Upper lobe of right lung (tissue), 1 donor: ENCODE measurements around the gene SERGEF. TPM values are rescaled to one million over a fixed set of nuclear protein-coding genes. Genes with fewer than 3 reads are reported as not detected.

ENCODE experiments used
- ATAC-seq: fragments of 200-7000 bp; cut with Tn5 transposase; one replicate; pipeline ENCODE4 v1.9.1; 2020; ENCODE audit warnings: mild to moderate bottlenecking, moderate library complexity
- DNase-seq: peaks from one replicate; pipeline ENCODE4 v3.0.0-alpha.2; 2020
- H3K27ac ChIP-seq: fragments of 200-600 bp; one replicate; pipeline ENCODE4 v1.8.0; 2022
- H3K27me3 ChIP-seq: fragments of 200-600 bp; one replicate; pipeline ENCODE4 v1.8.0; 2022; ENCODE audit warnings: mild to moderate bottlenecking
- H3K36me3 ChIP-seq: fragments of 200-600 bp; one replicate; pipeline ENCODE4 v1.8.0; 2022
- H3K4me1 ChIP-seq: fragments of 200-600 bp; one replicate; pipeline ENCODE4 v1.8.0; 2022
- H3K4me3 ChIP-seq: fragments of 200-600 bp; one replicate; pipeline ENCODE4 v1.8.0; 2022; ENCODE audit warnings: mild to moderate bottlenecking
- H3K9me3 ChIP-seq: fragments of 200-600 bp; one replicate; pipeline ENCODE4 v1.8.0; 2022
- intact Hi-C: fragments of 100-400 bp; cut with DNase I; formaldehyde crosslinking; loops from one replicate; pipeline ENCODE4 v1.11.0; 2022
- total RNA-seq: library from RNA; stranded (reverse); fragmentation: NEBNext Ultra II Directional; extraction: Animal tissue kit (Norgen Biotek cat#: 25700); gene quantifications from one replicate; pipeline ENCODE4 v1.2.1, GENCODE V29; 2021
- TF ChIP-seq, protein P1 (sequence below): fragments of 200-600 bp; IDR thresholded peaks from one replicate; pipeline ENCODE4 v1.8.0; 2022; ENCODE audit warnings: antibody characterized with exemption
- donor health status: DM: no; HTN: yes; CAD: no; lungs with severe emphysema.

The SERGEF gene
- total RNA-seq, 1 donor from 2014 or later = 37.6 TPM

DNA sequence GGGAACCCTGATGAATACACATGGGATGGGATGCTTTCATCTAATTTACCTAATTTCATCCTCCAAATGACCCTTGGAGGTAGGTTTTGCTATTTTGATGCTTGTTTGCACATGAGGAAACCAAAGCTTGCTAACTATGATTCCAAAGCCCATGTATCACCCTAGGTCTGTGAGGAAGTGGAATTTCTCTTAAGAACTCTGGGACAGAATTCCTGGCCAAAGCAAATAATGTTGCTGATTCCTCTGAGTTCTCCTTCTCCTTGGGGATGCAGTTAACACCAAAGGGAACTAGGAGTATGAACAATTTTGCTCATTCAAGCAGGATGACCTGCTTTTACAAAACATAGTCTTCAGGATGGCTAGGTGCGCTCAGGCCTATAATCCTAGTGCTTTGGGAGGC lies 198.3 kb downstream of the SERGEF start:
- TF ChIP-seq, protein P1, sequence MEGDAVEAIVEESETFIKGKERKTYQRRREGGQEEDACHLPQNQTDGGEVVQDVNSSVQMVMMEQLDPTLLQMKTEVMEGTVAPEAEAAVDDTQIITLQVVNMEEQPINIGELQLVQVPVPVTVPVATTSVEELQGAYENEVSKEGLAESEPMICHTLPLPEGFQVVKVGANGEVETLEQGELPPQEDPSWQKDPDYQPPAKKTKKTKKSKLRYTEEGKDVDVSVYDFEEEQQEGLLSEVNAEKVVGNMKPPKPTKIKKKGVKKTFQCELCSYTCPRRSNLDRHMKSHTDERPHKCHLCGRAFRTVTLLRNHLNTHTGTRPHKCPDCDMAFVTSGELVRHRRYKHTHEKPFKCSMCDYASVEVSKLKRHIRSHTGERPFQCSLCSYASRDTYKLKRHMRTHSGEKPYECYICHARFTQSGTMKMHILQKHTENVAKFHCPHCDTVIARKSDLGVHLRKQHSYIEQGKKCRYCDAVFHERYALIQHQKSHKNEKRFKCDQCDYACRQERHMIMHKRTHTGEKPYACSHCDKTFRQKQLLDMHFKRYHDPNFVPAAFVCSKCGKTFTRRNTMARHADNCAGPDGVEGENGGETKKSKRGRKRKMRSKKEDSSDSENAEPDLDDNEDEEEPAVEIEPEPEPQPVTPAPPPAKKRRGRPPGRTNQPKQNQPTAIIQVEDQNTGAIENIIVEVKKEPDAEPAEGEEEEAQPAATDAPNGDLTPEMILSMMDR = no peak
- no peaks in the 10 kb centered on the region for H3K4me1 ChIP-seq
- no peak overlapping the region for H3K4me3 ChIP-seq
- intact Hi-C loops = no loop called here
- H3K36me3 ChIP-seq = no peaks in the 10 kb centered on the region
- H3K9me3 ChIP-seq = no peaks in the 10 kb centered on the region
- no peaks in the 10 kb centered on the region for H3K27me3 ChIP-seq
- DNase-seq (no peak), ATAC-seq (no peak)
- H3K27ac ChIP-seq = no peak overlapping the region

DNA sequence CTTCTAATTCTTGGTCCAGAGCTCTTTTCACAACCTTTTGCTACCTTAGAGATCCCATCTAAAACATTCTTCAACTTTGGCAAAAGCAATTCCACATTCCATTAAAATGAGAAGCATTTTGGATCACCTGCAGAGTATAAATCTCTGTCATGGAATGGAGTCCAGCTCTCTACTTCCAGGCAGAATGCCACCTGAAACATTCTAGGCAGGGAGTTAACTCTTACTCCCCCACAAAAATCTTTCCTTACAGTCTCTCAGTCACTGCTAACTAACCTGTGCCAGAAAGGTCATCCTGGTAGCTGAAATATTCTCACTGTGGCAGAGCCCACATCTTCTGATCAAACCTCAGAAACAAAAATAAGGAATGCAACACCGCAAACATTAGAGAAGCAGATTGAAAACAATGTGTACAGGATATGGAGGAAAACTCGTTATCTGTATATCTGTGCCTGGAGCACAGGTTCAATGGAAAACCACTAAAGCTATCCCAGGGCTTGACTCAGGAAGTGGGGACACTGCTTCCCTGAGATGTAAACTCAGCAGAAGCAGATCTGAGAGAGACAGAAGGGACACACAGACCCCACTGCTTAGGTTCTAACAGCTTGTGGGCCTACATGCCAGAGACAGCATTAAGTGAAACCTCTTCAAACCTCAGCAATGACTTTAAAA lies 199.3 kb downstream of the SERGEF start:
- Histone ChIP-seq H3K9me3 (no peaks in the 10 kb centered on the region), H3K4me1 (no peaks in the 10 kb centered on the region), H3K36me3 (no peaks in the 10 kb centered on the region), H3K27ac (no peak overlapping the region), H3K4me3 (no peak overlapping the region), H3K27me3 (no peaks in the 10 kb centered on the region)
- intact Hi-C loops = no loop called here
- ATAC-seq = no peak
- TF ChIP-seq, protein P1 = no peak
- no peak for DNase-seq

DNA sequence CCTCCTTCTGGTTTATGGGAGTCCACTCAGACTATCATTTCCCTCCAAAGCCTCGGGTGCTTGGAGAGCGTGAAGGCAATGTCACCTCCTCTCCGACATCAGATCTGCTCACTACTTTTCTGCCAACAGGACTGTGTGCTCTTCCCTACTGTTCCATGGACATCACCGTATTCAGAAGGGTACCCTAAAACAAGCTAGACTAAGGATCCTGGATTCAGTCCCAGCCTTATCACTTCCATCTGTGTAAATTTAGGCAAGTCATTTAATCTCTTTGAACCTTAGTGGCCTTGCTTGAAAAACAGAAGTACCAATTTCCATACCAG lies 200.0 kb downstream of the SERGEF start:
- TF ChIP-seq, protein P1 = no peak
- Histone ChIP-seq H3K36me3 (no peaks in the 10 kb centered on the region), H3K4me1 (no peaks in the 10 kb centered on the region), H3K4me3 (no peak overlapping the region), H3K27ac (no peak overlapping the region), H3K27me3 (no peaks in the 10 kb centered on the region), H3K9me3 (no peaks in the 10 kb centered on the region)
- intact Hi-C loops = no loop called here
- ATAC-seq (no peak), DNase-seq (no peak)

DNA sequence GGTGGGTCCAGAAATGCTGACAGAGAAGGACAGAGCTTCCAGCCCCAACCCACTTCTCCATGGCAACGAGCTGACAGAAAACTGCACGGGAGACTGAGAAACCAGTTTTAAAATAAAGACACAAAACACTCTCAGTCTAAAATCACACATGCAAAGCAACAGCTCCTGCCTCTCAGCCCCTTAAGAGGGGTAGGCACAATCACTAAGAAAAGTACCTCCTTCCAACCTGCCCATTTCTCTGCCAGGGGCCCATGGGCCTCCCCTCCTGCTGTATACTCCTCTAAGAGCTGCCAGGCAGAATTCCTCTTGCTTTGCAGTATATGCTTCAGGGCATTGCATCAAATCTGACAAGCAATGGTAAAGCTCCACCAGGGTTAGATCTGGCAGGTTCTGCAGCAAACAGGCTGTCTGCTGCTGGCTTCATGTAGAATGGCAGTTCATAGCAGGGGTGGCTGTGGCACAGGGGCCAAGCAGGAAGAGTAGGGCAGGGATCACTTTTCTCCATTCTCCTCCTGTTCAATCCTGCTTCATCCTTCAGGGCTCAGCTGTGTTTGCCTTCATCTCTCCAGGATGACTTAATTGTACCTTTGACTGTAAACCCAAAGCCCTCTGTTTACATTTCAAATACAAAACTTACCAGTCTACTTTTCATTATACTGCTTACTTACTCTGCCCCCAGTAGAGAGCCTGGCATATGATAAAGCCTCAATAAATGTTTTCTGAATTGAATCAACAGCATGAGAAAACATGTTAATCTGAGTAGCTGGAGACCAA lies 200.6 kb downstream of the SERGEF start:
- no peak overlapping the region for H3K27ac ChIP-seq
- H3K36me3 ChIP-seq = no peaks in the 10 kb centered on the region
- ATAC-seq (no peak), DNase-seq (no peak)
- H3K4me1 ChIP-seq = no peaks in the 10 kb centered on the region
- intact Hi-C loops = no loop called here
- H3K9me3 ChIP-seq = no peaks in the 10 kb centered on the region
- no peak overlapping the region for H3K4me3 ChIP-seq
- TF ChIP-seq, protein P1 = no peak
- H3K27me3 ChIP-seq = no peaks in the 10 kb centered on the region

DNA sequence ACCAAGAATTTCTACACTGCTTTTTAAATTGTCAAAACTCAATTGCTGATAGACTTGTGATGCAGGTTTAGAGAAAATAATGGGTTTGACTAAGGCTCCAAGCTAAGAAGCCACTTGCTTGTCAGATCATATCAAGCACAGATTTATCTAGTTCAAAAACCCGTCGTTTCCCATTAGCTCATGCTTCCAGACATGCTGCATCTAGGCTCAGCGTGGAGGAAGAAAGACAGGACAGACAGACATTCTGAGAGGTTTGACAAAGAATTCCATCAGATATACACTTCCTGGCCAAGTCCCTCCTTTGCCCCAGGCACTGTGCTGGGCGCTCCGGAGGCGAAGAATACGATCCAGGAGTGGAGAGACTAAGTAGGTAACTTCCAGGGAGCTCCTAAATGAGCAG lies 201.5 kb downstream of the SERGEF start:
- TF ChIP-seq, protein P1 = no peak
- no peak overlapping the region for H3K27ac ChIP-seq
- H3K4me1 ChIP-seq = no peaks in the 10 kb centered on the region
- no peak overlapping the region for H3K4me3 ChIP-seq
- no peak for DNase-seq
- intact Hi-C loops = no loop called here
- H3K9me3 ChIP-seq = no peaks in the 10 kb centered on the region
- no peak for ATAC-seq
- no peaks in the 10 kb centered on the region for H3K36me3 ChIP-seq
- no peaks in the 10 kb centered on the region for H3K27me3 ChIP-seq
